CD14-positive monocyte (primary cell): ENCODE data around the gene SMC3. TPM values are rescaled to one million over a fixed set of nuclear protein-coding genes. Genes with fewer than 3 reads are reported as not detected.
"Not testable (repeated sequence)": the region's sequence is repeated elsewhere in the genome, so short reads cannot be mapped to it uniquely, and the experiment has no call there.

Source experiments
- DNase-seq, 3 donors: peaks; one replicate each; pipeline ENCODE4 v3.0.0-alpha.2; 2011 to 2022
- H2AFZ ChIP-seq: 2 replicates; pipeline ENCODE4 v1.6.0; 2012; ENCODE audit warnings: mild to moderate bottlenecking, low read depth, low read length, inconsistent platforms; ENCODE audit not compliant: insufficient read depth, poor library complexity, severe bottlenecking
- H3K27ac ChIP-seq, 2 donors: 1 replicate in 1 of 2; 2 replicates in 1 of 2; pipeline ENCODE4 v1.5.1; 2012 to 2013; ENCODE audit warnings: low read length in 2 of 2, control low read depth in 1 of 2, inconsistent platforms in 1 of 2, low read depth in 1 of 2, mild to moderate bottlenecking in 1 of 2
- H3K27me3 ChIP-seq, 2 donors: one replicate each; pipeline versions ENCODE4 v1.6.0 to v1.6.1; 2011 to 2013; ENCODE audit warnings: low read length in 2 of 2; ENCODE audit not compliant: control insufficient read depth in 2 of 2, insufficient read depth in 2 of 2
- H3K36me3 ChIP-seq, 2 donors: replicated peaks in 1 of 2; 1 replicate in 1 of 2; 2 replicates in 1 of 2; pipeline versions ENCODE4 v1.5.1 to v1.6.1; 2012 to 2013; ENCODE audit warnings: low read length in 2 of 2, control low read depth in 1 of 2, inconsistent platforms in 1 of 2, mild to moderate bottlenecking in 1 of 2; ENCODE audit not compliant: insufficient read depth in 2 of 2, control insufficient read depth in 1 of 2
- H3K4me1 ChIP-seq, 2 donors: 1 replicate in 1 of 2; 2 replicates in 1 of 2; pipeline versions ENCODE4 v1.5.1 to v1.6.1; 2012 to 2013; ENCODE audit warnings: low read length in 2 of 2, control low read depth in 1 of 2, inconsistent platforms in 1 of 2, mild to moderate bottlenecking in 1 of 2, moderate library complexity in 1 of 2; ENCODE audit not compliant: insufficient read depth in 2 of 2, control insufficient read depth in 1 of 2
- H3K4me2 ChIP-seq: replicated peaks from 2 replicates; pipeline ENCODE3; 2012; ENCODE audit warnings: low read length, moderate library complexity, mild to moderate bottlenecking; ENCODE audit not compliant: poor library complexity, severe bottlenecking; ENCODE audit errors: extremely low read depth
- H3K4me3 ChIP-seq, 3 experiments: fragments of 200-600 bp in 1 of 3; sonication (generic) in 1 of 3; replicated peaks in 1 of 3; 1 replicate in 2 of 3; 2 replicates in 1 of 3; pipeline ENCODE4 v1.5.1; 2011 to 2013; ENCODE audit warnings: low read length in 3 of 3, mild to moderate bottlenecking in 3 of 3, control low read depth in 2 of 3, low read depth in 2 of 3, inconsistent platforms in 1 of 3, moderate library complexity in 1 of 3
- H3K79me2 ChIP-seq: 2 replicates; pipeline ENCODE4 v1.6.0; 2012; ENCODE audit warnings: mild to moderate bottlenecking, control low read depth, inconsistent platforms, low read length, moderate library complexity; ENCODE audit not compliant: insufficient read depth
- H3K9ac ChIP-seq: 2 replicates; pipeline ENCODE4 v1.6.0; 2017; ENCODE audit warnings: low read length, mild to moderate bottlenecking; ENCODE audit not compliant: insufficient read depth, poor library complexity, severe bottlenecking
- H3K9me3 ChIP-seq, 2 donors: replicated peaks in 1 of 2; 1 replicate in 1 of 2; 2 replicates in 1 of 2; pipeline versions ENCODE4 v1.5.1 to v1.6.1; 2012 to 2013; ENCODE audit warnings: low read length in 2 of 2, control low read depth in 1 of 2; ENCODE audit not compliant: control insufficient read depth in 1 of 2, insufficient read depth in 1 of 2
- H4K20me1 ChIP-seq: 2 replicates; pipeline ENCODE4 v1.6.0; 2012; ENCODE audit warnings: mild to moderate bottlenecking, low read length, control low read depth, moderate library complexity; ENCODE audit not compliant: insufficient read depth
- H3K27ac Mint-ChIP-seq, 7 donors: one replicate each; pipeline ENCODE4 v1.8.0; 2020; ENCODE audit warnings: mild to moderate bottlenecking in 7 of 7, mixed read lengths in 7 of 7, moderate library complexity in 6 of 7, inconsistent platforms in 2 of 7
- H3K27me3 Mint-ChIP-seq, 3 donors: one replicate each; pipeline ENCODE4 v1.8.0; 2021 to 2022; ENCODE audit warnings: low read depth in 3 of 3, mild to moderate bottlenecking in 3 of 3, mixed read lengths in 3 of 3, moderate library complexity in 3 of 3, inconsistent platforms in 1 of 3
- H3K36me3 Mint-ChIP-seq, 2 donors: one replicate each; pipeline ENCODE4 v1.8.0; 2020; ENCODE audit warnings: mixed read lengths in 2 of 2, inconsistent platforms in 1 of 2, mild to moderate bottlenecking in 1 of 2
- H3K4me1 Mint-ChIP-seq: one replicate; pipeline ENCODE4 v1.8.0; 2020; ENCODE audit warnings: mild to moderate bottlenecking, mixed read lengths
- H3K4me3 Mint-ChIP-seq, 2 donors: one replicate each; pipeline ENCODE4 v1.8.0; 2020; ENCODE audit warnings: mild to moderate bottlenecking in 2 of 2, mixed read lengths in 2 of 2, moderate library complexity in 1 of 2
- H3K9me3 Mint-ChIP-seq, 7 donors: one replicate each; pipeline ENCODE4 v1.8.0; 2020 to 2022; ENCODE audit warnings: mixed read lengths in 7 of 7, mild to moderate bottlenecking in 6 of 7, moderate library complexity in 6 of 7, inconsistent platforms in 2 of 7
- CTCF ChIP-seq: fragments of 200-600 bp; IDR thresholded peaks from one replicate; pipeline ENCODE4 v1.8.0; 2022; ENCODE audit warnings: antibody characterized with exemption, mild to moderate bottlenecking
- WGBS: methylation state at CpG from one replicate; pipeline ENCODE4 v1.1.5; 2013; ENCODE audit warnings: missing lambda C conversion rate; ENCODE audit not compliant: insufficient coverage; 5-methylcytosine and 5-hydroxymethylcytosine counted together
- intact Hi-C, 2 donors: fragments of 100-400 bp; cut with micrococcal nuclease; formaldehyde crosslinking; loops; one replicate each; pipeline versions ENCODE4 v1.15.0 to v1.15.1; 2023
- polyA plus RNA-seq, 3 donors: library from polyadenylated mRNA; depleted of rRNA in 1 of 3; unstranded in 2 of 3; stranded (reverse) in 1 of 3; fragments of 300-500 nt in 2 of 3; fragments of >200 nt in 1 of 3; fragmentation: Illumina TruSeq in 2 of 3; gene quantifications; 1 replicate in 2 of 3; 2 replicates in 1 of 3; pipeline ENCODE4 v1.2.3, GENCODE V29; 2012 to 2021

SMC3 gene
- polyA plus RNA-seq, 3 donors: 5.0 to 33.9 (median 21.1) TPM

DNA sequence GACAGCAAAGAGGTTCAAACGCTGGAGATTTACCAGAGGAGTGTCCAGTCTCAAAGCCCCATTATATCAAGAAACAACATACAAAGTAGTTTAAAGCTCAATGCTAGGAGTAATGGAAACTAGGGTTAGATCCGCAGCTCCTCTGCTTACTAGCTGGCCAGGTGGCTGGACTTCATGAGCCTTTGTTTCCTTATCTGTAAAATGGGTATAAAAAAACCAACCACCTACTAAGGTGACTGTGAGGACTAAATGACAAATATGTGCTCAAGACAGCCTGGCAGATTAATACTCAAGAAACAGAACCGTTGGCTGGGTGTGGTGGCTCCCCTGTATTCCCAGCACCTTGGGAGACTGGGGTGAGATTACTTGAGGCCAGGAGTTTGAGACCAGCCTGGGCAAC is 70.8 kb downstream of the SMC3 start:
- Histone ChIP-seq H3K4me2 (no peak overlapping the region), H3K9me3 (peaks cover 0 to 12% of the 10 kb centered on the region in 2 donors), H2AFZ (no peak overlapping the region), H3K79me2 (no peaks in the 10 kb centered on the region), H3K27ac (no peak overlapping the region), H3K4me1 (peaks cover 3 to 5% of the 10 kb centered on the region in 2 donors), H3K36me3 (no peaks in the 10 kb centered on the region), H3K4me3 (no peak overlapping the region), H3K9ac (no peak overlapping the region), H3K27me3 (peaks cover 31 to 55% of the 10 kb centered on the region in 2 donors), H4K20me1 (no peaks in the 10 kb centered on the region)
- H3K4me3 Mint-ChIP-seq: no peak overlapping the region
- DNase-seq: no peak
- peaks cover 10% of the 10 kb centered on the region for H3K4me1 Mint-ChIP-seq
- peaks cover 38 to 59% (median 46%) of the 10 kb centered on the region in 3 donors for H3K27me3 Mint-ChIP-seq
- no peak for TF ChIP-seq CTCF
- no CpG with 5 or more reads among the region's 3 CpGs for WGBS
- H3K27ac Mint-ChIP-seq: no peak overlapping the region
- H3K9me3 Mint-ChIP-seq: peaks cover 0 to 6% (median 2%) of the 10 kb centered on the region in 7 donors
- H3K36me3 Mint-ChIP-seq: peaks cover 0 to 3% of the 10 kb centered on the region in 2 donors
- intact Hi-C loops: no loop called here

GRCh38 chr10:110639046-110639445 is 71.6 kb downstream of the SMC3 start:
- peak overlapping the region in 1 of 2 donors; percentile 7 for H3K4me3 Mint-ChIP-seq

GRCh38 chr10:110639858-110640257 is 72.4 kb downstream of the SMC3 start:
- H3K79me2 ChIP-seq, H4K20me1 ChIP-seq, H3K4me3 ChIP-seq, H2AFZ ChIP-seq, intact Hi-C loops, H3K36me3 ChIP-seq, H3K4me2 ChIP-seq, H3K9me3 Mint-ChIP-seq, DNase-seq, H3K27ac ChIP-seq, H3K36me3 Mint-ChIP-seq, H3K9ac ChIP-seq, H3K4me3 Mint-ChIP-seq: not testable (repeated sequence)
- peaks cover 41 to 69% of the 10 kb centered on the region in 2 donors for H3K27me3 ChIP-seq
- no CpG with 5 or more reads among the region's 6 CpGs for WGBS
- H3K4me1 ChIP-seq: peaks cover 6 to 15% of the 10 kb centered on the region in 2 donors
- Mint-ChIP-seq H3K4me1 (peaks cover 17% of the 10 kb centered on the region), H3K27me3 (peaks cover 48 to 73% (median 56%) of the 10 kb centered on the region in 3 donors), H3K27ac (peak overlapping the region in 1 of 7 donors; percentile 17)
- peaks cover 0 to 16% of the 10 kb centered on the region in 2 donors for H3K9me3 ChIP-seq

More at GRCh38 chr10:110639046-110639445, 71.6 kb downstream of the SMC3 start:
- H3K27ac Mint-ChIP-seq, H3K9me3 Mint-ChIP-seq, H2AFZ ChIP-seq, H4K20me1 ChIP-seq, DNase-seq, H3K4me3 ChIP-seq, H3K27ac ChIP-seq, H3K9ac ChIP-seq, intact Hi-C loops, H3K4me2 ChIP-seq, H3K36me3 ChIP-seq, H3K36me3 Mint-ChIP-seq, H3K79me2 ChIP-seq: not testable (repeated sequence)
- Histone ChIP-seq H3K4me1 (peaks cover 6 to 12% of the 10 kb centered on the region in 2 donors), H3K27me3 (peaks cover 34 to 61% of the 10 kb centered on the region in 2 donors), H3K9me3 (peaks cover 0 to 14% of the 10 kb centered on the region in 2 donors)
- 100% methylated on average over 1 of the region's 6 CpGs for WGBS
- peaks cover 13% of the 10 kb centered on the region for H3K4me1 Mint-ChIP-seq
- peaks cover 44 to 65% (median 49%) of the 10 kb centered on the region in 3 donors for H3K27me3 Mint-ChIP-seq
